Fibroblast of skin of left quadriceps (primary cell): Measurements from ENCODE around the gene PAM.
A peak's percentile ranks its signal among the peaks of the same experiment; 100 is the strongest.
"Not testable (repeated sequence)": the region's sequence is repeated elsewhere in the genome, so short reads cannot be mapped to it uniquely, and the experiment has no call there.

ENCODE experiments used
- DNase-seq, 2 experiments: peaks; one replicate each; pipeline ENCODE4 v3.0.0-alpha.2; 2013; ENCODE audit warnings: low read depth in 2 of 2

PAM gene

GRCh38 chr5:102998224-102998623, 243.1 kb downstream of the PAM start:
- DNase-seq, result no peak

DNA sequence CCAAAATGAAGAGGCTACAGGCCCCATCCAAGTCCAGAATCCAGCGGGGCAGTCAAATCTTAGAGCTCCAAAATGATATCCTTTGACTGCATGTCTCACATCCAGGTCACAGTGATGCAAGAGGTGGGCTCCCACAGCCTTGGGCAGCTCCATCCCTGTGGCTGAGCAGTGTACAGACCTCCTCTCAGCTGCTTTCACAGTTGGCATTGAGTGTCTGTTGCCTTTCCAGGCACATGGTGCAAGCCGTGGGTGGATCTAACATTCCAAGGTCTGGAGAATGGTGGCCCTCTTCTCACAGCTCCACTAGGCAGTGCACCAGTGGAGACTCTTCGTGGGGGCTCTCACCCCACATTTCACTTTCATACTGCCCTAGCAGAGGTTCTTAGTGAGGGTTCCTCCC, 244.1 kb downstream of the PAM start:
- no peak for DNase-seq

DNA sequence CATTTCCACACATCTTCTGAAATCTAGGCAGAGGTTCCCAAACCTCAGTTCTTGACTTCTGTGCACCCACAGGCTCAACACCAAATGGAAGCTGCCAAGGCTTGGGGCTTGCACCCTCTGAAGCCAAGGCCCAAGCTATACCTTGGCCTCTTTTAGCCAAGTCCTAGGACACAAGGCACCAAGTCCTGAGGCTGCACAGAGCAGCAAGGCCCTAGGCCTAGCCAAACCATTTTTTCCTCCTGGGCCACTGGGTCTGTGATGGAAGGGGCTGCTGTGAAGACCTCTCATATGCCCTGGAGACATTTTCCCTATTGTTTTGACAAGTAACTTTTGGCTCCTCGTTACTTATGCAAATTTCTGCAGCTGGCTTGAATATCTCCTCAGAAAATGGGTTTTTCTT, 244.5 kb downstream of the PAM start:
- not testable (repeated sequence) for DNase-seq

GRCh38 chr5:103000089-103000488, 245.0 kb downstream of the PAM start:
- DNase-seq, result no peak

DNA sequence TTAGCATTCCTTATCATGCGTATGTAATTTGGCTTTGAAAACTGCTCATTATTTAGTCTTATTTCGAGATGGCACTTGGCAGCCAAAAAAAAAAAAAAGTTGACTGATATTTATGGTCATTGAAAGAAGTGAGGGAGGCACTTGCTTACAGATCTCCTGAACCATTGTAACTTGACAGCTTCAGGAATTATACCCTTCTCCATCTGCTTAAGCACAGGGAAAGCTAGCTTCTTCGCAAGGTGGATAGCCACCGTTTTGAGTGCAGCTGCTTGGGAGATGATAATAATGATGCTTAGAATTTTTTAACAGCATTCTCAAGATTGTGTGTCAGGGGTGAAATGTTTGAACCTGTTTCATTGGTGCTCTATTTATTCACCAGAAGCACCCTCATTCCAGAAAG, 248.8 kb downstream of the PAM start:
- DNase-seq, result no peak

GRCh38 chr5:103005276-103005675, 250.2 kb downstream of the PAM start:
- DNase-seq, result no peak

- no peak for DNase-seq
These were observed 251.8 kb downstream of the PAM start for GRCh38 chr5:103006921-103007320.

- DNase-seq, result no peak
These were observed 255.1 kb downstream of the PAM start for GRCh38 chr5:103010168-103010567.

DNA sequence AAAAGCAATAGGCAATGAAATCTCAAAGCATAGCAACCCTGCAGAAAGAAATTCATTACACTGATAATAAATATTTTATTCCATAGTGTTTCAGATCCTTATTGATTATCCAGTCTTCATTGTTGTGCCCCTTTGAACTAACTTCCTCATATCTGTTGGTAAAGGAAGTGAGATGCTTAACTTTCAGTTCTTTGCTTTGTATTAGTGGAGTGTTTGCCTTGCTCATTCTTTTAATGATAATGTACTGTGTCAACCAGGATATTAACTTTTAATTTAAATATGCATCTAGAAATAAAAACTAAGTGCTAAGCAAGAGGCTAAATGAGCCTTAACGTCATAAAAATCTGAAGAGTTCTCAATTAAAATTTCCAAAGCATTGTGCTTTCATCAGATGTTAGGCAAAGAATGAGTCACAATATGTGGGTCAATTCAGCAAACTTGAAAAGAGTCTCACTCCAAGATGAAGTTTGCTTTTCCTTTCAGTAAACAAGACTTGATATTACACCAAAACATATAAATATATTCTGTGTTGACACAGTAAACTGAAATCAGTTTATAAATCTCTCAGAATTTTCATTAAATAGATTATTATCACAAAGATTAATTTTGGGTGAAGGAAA, 258.9 kb downstream of the PAM start:
- DNase-seq, result no peak

DNA sequence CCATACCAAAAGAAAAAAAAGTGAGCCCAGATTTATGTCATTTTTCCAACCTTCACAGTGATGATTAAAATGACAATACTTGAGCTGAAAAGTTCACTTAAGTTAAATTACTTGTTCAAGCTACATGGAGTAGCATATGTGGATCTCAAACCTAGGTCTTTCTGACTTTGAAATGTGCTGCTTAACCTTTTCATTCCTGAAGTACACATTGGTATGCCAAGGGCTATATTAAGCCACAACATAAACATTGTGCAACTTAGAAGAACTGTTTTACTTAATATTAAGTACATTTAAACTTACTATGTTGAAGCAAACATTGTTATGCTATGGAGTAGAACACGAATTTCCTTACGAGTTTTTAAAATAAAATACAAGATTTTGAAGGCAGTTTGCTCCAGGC, 259.9 kb downstream of the PAM start:
- peak; percentile 29 to 32 for DNase-seq

DNA sequence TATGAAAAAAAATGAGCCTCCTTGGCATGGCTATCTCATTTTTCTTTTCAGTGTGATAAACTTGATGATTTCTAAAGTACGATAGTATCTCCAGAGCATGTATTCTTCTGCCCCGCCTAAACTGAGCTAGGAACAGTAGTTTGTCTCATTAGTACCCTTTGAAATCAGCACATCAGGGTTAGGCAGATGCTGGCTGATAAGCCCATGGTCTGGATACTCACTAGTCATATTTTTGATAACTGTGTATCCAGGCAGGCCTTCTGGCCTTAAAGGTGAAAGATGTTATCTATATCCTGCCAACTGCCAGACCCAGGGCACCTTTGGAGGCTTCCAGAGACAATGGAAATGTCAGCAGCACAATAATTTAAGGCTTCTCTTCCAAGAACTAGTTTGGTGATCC, 261.1 kb downstream of the PAM start:
- no peak for DNase-seq

GRCh38 chr5:103019804-103020203, 264.7 kb downstream of the PAM start:
- no peak for DNase-seq

DNA sequence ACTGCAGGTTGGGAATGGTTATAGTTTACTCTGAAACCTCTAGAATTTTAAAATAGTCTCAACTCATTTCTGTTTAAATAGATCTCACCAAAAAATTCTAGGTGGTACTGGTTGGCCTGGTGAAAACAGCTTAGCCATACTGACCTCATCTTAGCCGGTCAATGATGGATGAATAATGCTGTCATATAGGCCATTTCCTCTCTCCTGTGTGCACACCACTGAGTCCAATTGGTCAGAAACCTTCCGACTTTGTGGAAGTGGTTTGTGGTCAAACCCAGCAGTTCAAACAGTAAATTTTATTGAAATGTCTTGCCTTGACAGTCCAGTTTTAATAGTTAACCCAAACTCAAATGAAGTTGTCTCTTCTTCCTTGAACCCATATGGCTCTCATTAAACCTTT, 266.2 kb downstream of the PAM start:
- DNase-seq, result peak in 1 of 2 experiments; percentile 21

GRCh38 chr5:103027267-103027666, 272.2 kb downstream of the PAM start:
- DNase-seq, result no peak

DNA sequence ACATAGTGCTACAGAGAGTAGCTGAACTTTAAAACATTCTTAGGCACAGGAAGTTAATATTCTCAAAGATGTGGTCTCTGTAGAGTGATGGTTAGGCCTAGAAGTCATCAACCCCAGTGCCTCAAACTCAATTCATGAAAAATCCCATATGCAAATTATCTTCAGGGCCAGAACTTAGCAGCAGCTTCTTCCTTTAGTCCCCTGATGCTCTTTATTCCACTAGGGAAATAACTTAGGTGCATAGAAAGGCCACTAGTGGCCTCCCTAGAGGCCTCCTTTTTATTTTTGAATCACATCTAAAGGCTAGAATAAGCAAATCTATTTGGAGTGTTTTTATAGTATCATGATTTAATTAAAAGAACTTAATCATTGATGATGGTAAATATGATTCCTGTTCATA, 276.5 kb downstream of the PAM start:
- DNase-seq, result no peak

DNA sequence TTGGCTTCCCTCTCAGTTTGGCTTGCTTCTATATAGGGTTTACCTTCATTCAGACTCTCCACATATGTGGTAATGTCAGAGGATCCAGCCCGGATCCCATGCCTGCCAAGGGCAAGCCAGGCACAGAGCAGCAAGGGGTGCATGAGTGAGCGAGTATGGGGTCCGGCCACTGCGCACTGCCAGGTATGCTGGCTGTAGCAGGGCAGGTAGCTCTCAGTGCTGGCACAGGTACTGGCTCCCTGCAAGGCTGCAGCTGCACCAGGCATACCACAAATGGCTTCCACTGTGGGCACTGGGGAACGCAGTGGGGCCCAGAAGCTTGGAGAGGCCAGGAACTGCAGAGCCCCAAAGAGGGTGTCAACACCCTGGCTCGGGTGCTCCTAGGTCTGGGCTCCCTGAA, 278.6 kb downstream of the PAM start:
- no peak for DNase-seq

DNA sequence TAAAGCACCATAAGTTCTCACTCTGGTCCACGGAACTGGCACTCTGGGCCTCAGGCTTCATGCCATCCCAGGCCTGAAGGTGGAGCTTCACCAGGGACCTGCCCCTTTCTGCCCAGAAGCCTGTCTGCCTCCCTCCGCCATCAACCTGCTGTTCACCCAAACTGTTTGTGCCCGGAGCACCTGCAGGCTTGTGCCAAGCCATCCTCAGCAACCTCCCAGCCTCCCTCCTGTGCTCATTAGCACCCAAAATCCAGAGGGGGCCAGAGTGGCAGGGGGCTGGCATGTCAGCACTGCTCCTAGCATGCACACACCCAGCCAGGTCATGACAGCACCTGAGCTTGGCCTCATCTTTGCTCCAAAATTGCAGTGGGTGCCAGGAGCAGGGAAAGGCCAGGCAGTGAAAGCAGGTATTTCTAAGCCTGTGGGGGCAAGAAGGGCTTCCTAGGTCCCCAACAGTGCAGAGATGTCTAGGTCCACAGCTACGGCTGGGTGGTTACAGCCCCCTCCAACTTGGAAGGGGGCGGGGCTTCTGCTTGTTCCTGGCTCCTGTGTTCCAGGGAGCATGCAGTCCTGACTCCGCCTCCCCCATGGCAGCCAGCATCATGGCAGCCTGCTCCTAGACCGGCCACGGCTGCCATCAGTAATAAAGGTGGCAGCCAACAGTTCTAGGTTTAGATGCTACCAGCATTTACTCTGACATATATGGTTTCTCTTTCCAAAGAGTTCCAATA, 279.7 kb downstream of the PAM start:
- no peak for DNase-seq

DNA sequence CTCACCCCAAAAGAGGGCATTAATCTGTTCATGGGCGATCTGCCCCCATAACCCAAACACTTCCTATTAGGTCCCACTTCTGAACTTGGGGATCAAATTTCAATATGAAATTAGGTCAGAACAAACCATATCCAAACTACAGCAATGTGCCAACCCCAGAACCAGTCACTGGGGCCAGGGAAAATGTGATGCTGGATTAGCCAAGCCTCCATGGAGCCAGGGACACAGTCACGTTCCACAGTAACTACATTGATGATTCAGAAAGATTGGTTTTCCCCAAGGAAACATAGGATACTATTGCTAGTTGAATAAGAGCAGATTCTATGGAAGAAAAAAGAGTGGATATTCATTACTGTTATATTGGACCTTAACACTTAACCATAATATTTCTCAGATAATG, 280.6 kb downstream of the PAM start:
- no peak for DNase-seq

DNA sequence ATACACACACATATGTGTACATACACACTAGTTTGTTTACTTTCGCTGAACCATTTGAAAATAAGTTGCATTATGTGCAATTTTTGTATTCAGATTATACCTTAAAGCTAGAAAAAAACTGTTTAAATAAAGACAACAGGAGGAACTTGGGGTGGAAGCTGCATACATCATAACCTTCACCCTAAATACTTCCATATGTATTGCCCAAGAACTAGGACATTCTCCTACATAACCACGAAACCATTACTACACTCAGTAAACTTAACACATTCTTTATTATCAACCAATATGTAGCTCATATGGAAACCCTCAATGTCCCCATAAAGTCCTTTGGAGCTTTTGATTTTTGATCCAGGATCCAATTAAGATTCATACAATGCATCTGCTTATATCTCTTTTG, 281.5 kb downstream of the PAM start:
- DNase-seq, result peak in 1 of 2 experiments; percentile 34

DNA sequence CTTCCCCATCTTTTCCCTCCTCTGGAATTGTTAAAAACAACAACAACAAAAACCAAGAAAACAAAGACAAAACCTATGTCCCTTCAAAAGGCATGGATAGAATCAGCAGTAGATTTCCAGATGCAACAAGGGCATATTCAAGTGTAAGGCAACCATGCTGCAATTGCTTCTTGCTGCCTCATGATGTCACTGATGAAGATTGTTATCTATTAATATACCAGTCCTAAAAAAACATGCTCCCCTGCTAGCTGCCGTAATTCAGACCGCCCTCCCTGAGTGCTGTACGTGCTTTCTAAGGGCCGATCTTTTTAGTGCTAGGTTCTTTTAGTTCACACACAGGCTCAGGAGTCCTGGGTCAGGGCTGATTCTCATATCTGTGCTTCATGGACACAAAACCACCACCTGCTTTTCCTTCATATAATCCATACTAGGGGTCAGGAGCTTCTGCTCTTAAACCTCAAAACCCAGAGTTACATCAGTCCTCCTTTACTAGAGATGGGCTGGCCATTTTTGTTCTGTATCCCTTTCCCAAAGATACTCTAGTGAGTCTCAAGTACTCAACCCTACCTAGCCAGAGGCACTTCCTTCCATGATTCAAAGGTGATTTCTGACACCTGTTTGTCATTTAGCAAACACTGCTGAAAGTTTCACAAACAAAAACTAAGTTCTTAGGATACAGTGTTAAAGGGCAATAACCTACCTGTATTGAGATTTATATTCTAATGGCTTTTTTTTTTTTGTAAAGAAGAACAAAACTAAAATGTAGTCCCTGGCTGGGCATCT, 282.8 kb downstream of the PAM start:
- no peak for DNase-seq

GRCh38 chr5:103041071-103041676, 286.1 kb downstream of the PAM start:
- no peak for DNase-seq

- not testable (repeated sequence) for DNase-seq
These were observed 291.6 kb downstream of the PAM start for GRCh38 chr5:103046706-103047105.
